Measurements from ENCODE around the gene SEMA4D.

The SEMA4D gene

DNA sequence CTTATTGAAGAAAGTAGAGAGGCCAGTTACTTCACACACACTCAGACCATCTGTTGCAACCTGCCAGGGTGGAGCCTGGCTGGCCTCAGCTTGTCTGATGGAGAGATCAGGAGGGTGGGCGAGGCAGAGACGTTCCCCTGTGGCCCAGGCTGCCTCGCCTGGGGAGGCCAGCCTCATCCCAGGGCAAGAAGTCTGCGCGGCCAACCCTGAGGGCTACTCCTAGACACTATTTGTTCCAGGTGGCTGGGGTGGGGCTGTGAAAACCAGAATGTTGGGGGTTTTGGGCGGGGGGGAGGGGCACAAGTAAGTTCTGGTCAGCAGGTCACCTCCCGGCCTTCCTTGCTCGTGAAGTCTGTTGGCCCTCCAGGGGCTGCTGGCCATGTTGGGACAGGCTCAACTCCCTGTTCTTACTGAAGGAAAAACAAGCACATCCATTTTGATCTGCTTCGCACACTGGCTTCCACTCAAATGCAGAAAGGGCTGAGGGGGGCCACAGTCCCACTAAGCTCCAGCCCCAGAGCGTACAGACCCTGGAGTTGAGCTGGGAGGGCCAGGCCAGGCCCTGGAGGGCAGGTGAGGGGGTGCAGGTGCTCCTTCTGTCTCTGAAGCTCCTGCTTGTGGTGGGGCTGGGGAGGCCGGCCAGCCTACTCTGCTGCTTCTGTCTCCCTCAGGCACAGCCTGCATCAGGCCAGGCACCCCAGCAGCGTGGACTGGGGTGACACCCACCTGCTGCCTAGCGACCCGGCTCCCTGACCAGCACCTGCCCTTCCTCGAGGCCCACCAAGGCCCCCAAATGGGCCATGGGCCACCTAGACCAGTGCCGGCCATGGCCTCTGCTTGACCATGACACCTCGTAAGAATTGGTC lies 133.0 kb downstream of the SEMA4D start:
- no peak overlapping the region for H3K27ac ChIP-seq (ENCODE audit: insufficient read depth, low read depth, low read length, poor library complexity, severe bottlenecking)
- H3K27me3 ChIP-seq (ENCODE audit: control insufficient read depth, insufficient read depth, low read length, poor library complexity, severe bottlenecking) = no peaks in the 10 kb centered on the region
- WGBS, 2 experiments = 94 to 96% methylated on average over 17 of the region's 17 CpGs
- peaks cover 10% of the 10 kb centered on the region for H3K36me3 ChIP-seq (ENCODE audit: control insufficient read depth, insufficient read depth, low read length)
- H3K4me3 ChIP-seq (ENCODE audit: insufficient read depth, low read depth, low read length) = no peak overlapping the region
- H3K4me1 ChIP-seq (ENCODE audit: control insufficient read depth, insufficient read depth, low read length) = no peaks in the 10 kb centered on the region
- H3K9me3 ChIP-seq (ENCODE audit: control insufficient read depth, low read length) = no peaks in the 10 kb centered on the region

DNA sequence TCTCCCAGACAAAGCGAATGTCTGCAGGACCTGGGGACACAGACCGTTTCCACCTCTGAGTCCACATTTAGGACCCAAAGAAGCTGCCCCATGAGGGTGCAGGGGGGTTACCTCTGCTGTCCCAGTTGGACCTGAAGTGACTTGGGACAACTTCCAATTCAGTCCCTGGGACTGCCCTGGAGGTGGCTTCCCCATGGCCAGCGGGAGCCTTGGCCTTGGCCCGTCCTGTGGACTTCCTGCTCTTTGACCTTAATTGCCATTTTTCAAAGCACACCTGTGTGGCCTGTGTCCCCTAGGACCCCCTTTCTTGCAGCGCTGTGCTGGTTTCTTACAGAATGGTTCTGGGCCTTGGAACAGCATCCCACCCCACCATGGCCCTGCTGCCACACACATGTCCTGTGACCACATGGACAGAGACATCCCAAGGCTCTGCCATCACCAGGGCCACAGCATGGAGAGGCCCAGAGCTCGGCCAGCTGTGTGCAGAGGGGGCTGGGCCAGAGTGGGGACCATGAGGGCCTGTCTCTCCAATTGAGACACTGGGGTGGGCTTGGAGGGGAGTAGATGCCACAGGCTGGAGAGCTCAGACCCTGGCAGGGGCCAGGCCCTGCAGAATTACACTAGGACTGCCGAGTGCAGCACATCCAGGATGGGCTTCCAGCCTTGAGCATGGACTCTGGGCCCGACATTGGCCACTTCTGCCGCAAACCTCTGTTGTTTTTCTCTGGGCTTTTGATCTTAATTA lies 133.8 kb downstream of the SEMA4D start:
- H3K4me3 ChIP-seq (ENCODE audit: insufficient read depth, low read depth, low read length) = no peak overlapping the region
- WGBS, 2 experiments = 93 to 96% methylated on average over 9 of the region's 9 CpGs
- H3K4me1 ChIP-seq (ENCODE audit: control insufficient read depth, insufficient read depth, low read length) = no peaks in the 10 kb centered on the region
- H3K27ac ChIP-seq (ENCODE audit: insufficient read depth, low read depth, low read length, poor library complexity, severe bottlenecking) = no peak overlapping the region
- H3K27me3 ChIP-seq (ENCODE audit: control insufficient read depth, insufficient read depth, low read length, poor library complexity, severe bottlenecking) = no peaks in the 10 kb centered on the region
- H3K9me3 ChIP-seq (ENCODE audit: control insufficient read depth, low read length) = no peaks in the 10 kb centered on the region
- peaks cover 10% of the 10 kb centered on the region for H3K36me3 ChIP-seq (ENCODE audit: control insufficient read depth, insufficient read depth, low read length)

GRCh38 chr9:89363311-89363670 lies 134.6 kb downstream of the SEMA4D start:
- H3K27me3 ChIP-seq (ENCODE audit: control insufficient read depth, insufficient read depth, low read length, poor library complexity, severe bottlenecking) = no peaks in the 10 kb centered on the region
- H3K9me3 ChIP-seq (ENCODE audit: control insufficient read depth, low read length) = no peaks in the 10 kb centered on the region
- peaks cover 12% of the 10 kb centered on the region for H3K36me3 ChIP-seq (ENCODE audit: control insufficient read depth, insufficient read depth, low read length)
- no peak overlapping the region for H3K27ac ChIP-seq (ENCODE audit: insufficient read depth, low read depth, low read length, poor library complexity, severe bottlenecking)
- H3K4me3 ChIP-seq (ENCODE audit: insufficient read depth, low read depth, low read length) = no peak overlapping the region
- H3K4me1 ChIP-seq (ENCODE audit: control insufficient read depth, insufficient read depth, low read length) = no peaks in the 10 kb centered on the region
- WGBS, 2 experiments = 94 to 96% methylated on average over 6 of the region's 6 CpGs

DNA sequence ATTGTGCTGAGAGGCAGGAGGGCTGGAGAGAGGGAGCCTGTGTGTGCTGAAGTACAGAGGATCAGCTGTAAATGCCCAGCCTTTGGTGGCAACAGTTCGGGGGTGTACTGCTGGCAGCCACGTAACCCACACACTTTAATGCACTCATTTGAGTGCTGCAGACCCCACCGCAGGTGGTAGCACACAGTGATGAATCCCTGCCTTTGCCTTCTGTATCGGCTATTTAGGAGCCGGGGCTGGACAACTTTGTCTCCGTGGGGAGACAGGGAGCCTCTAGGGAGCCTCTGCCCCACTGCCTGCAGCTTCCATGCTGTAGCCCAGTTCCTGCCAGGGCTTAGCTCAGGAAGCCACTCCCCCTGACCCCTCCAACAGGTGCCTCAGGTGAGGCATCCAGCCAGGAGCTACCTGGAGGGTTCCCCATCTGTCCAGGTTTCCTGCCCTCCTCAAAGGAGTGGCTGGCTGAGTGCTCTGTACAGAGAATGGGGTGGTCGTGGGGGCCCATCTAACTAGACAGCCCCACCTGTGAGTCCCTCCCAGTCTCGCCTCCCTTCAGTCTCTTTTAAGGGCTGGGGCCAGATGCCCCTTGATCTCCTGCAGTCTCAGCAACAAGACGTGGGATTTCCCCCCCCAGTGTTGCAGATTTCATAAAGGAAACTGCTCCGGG lies 135.1 kb downstream of the SEMA4D start:
- Histone ChIP-seq H3K9me3 (ENCODE audit: control insufficient read depth, low read length) (no peaks in the 10 kb centered on the region), H3K27ac (ENCODE audit: insufficient read depth, low read depth, low read length, poor library complexity, severe bottlenecking) (no peak overlapping the region), H3K27me3 (ENCODE audit: control insufficient read depth, insufficient read depth, low read length, poor library complexity, severe bottlenecking) (no peaks in the 10 kb centered on the region), H3K4me1 (ENCODE audit: control insufficient read depth, insufficient read depth, low read length) (no peaks in the 10 kb centered on the region), H3K4me3 (ENCODE audit: insufficient read depth, low read depth, low read length) (no peak overlapping the region), H3K36me3 (ENCODE audit: control insufficient read depth, insufficient read depth, low read length) (peaks cover 17% of the 10 kb centered on the region)
- 95 to 96% methylated on average over 10 of the region's 10 CpGs for WGBS, 2 experiments

- no peaks in the 10 kb centered on the region for H3K27me3 ChIP-seq (ENCODE audit: control insufficient read depth, insufficient read depth, low read length, poor library complexity, severe bottlenecking)
- peaks cover 17% of the 10 kb centered on the region for H3K36me3 ChIP-seq (ENCODE audit: control insufficient read depth, insufficient read depth, low read length)
- no peak overlapping the region for H3K4me3 ChIP-seq (ENCODE audit: insufficient read depth, low read depth, low read length)
- 93 to 94% methylated on average over 9 of the region's 9 CpGs for WGBS, 2 experiments
- H3K4me1 ChIP-seq (ENCODE audit: control insufficient read depth, insufficient read depth, low read length) = no peaks in the 10 kb centered on the region
- H3K27ac ChIP-seq (ENCODE audit: insufficient read depth, low read depth, low read length, poor library complexity, severe bottlenecking) = no peak overlapping the region
- H3K9me3 ChIP-seq (ENCODE audit: control insufficient read depth, low read length) = no peaks in the 10 kb centered on the region
These were observed 135.9 kb downstream of the SEMA4D start for GRCh38 chr9:89361816-89362646.

DNA sequence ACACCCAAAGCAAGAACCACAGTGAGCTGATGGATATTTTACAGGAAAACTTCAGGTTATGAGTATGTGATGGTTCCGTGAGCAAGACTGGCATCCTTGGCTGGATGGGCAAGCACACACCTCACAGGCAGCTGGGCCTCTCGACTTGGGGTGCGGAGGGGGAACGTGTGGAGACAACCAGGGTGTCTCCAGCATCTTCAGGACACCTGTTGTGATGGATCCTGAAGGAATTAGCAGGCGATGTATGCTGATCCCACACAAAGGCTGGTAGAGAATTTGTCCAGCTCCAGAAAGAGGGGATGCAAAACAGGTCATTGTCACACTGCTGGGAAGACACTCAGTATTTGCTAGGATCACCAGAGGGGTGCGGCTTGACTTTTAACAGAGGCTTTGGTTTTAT lies 136.9 kb downstream of the SEMA4D start:
- WGBS, 2 experiments = 95 to 97% methylated on average over 6 of the region's 6 CpGs
- H3K27me3 ChIP-seq (ENCODE audit: control insufficient read depth, insufficient read depth, low read length, poor library complexity, severe bottlenecking) = no peaks in the 10 kb centered on the region
- H3K4me1 ChIP-seq (ENCODE audit: control insufficient read depth, insufficient read depth, low read length) = no peaks in the 10 kb centered on the region
- no peak overlapping the region for H3K27ac ChIP-seq (ENCODE audit: insufficient read depth, low read depth, low read length, poor library complexity, severe bottlenecking)
- H3K4me3 ChIP-seq (ENCODE audit: insufficient read depth, low read depth, low read length) = no peak overlapping the region
- H3K9me3 ChIP-seq (ENCODE audit: control insufficient read depth, low read length) = no peaks in the 10 kb centered on the region
- H3K36me3 ChIP-seq (ENCODE audit: control insufficient read depth, insufficient read depth, low read length) = peaks cover 19% of the 10 kb centered on the region

DNA sequence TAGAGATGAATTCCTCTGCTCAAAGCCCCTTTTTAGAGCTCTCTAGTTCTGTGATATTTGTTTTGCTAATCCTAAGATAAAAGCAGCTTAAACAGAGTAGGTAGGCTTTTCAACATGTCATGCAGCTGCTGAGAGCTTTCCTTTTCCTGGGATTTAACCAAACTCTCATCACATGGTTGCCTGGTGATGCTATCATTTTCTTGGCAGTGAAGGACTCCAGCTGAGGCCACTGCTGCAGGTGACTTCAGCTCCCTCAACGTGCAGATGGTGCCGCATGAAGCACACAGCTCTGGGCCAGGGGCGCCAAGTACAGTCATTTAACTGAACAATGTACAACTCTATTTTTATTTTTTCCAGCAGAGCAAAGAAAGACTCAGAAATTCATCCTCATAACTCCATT lies 137.4 kb downstream of the SEMA4D start:
- WGBS, 2 experiments = 79 to 87% methylated on average over 3 of the region's 3 CpGs
- no peaks in the 10 kb centered on the region for H3K9me3 ChIP-seq (ENCODE audit: control insufficient read depth, low read length)
- H3K4me3 ChIP-seq (ENCODE audit: insufficient read depth, low read depth, low read length) = no peak overlapping the region
- H3K27ac ChIP-seq (ENCODE audit: insufficient read depth, low read depth, low read length, poor library complexity, severe bottlenecking) = no peak overlapping the region
- H3K36me3 ChIP-seq (ENCODE audit: control insufficient read depth, insufficient read depth, low read length) = peaks cover 24% of the 10 kb centered on the region
- H3K27me3 ChIP-seq (ENCODE audit: control insufficient read depth, insufficient read depth, low read length, poor library complexity, severe bottlenecking) = no peaks in the 10 kb centered on the region
- H3K4me1 ChIP-seq (ENCODE audit: control insufficient read depth, insufficient read depth, low read length) = no peaks in the 10 kb centered on the region

DNA sequence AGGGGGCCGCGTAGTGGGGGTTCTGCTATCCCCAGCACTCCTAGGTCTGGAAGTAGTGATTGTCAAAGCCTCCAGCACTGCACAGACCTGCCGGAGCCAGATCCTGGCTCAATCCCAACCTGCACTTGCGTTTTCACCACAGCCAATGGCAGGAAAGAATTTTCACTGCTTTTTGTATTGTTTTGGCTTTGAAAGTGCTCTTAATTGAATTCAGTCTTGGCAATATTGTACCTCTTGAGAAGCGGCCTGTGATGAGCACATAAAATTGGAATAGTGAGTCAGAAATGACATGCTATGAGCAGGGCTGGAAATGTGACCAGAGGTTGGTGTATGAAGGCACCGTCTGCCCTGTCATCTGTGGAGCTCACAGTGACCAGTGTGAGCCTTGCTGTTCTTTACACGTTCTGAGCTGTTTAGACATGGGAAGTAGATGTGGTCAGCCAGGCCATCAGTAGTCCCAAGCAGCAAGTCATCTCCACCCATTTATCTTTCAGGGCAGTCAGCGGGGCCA lies 138.1 kb downstream of the SEMA4D start:
- Histone ChIP-seq H3K36me3 (ENCODE audit: control insufficient read depth, insufficient read depth, low read length) (peaks cover 30% of the 10 kb centered on the region), H3K4me1 (ENCODE audit: control insufficient read depth, insufficient read depth, low read length) (no peaks in the 10 kb centered on the region), H3K9me3 (ENCODE audit: control insufficient read depth, low read length) (no peaks in the 10 kb centered on the region), H3K27me3 (ENCODE audit: control insufficient read depth, insufficient read depth, low read length, poor library complexity, severe bottlenecking) (no peaks in the 10 kb centered on the region), H3K4me3 (ENCODE audit: insufficient read depth, low read depth, low read length) (no peak overlapping the region), H3K27ac (ENCODE audit: insufficient read depth, low read depth, low read length, poor library complexity, severe bottlenecking) (no peak overlapping the region)
- WGBS, 2 experiments = 95 to 96% methylated on average over 7 to 8 of the region's 8 CpGs

- H3K36me3 ChIP-seq (ENCODE audit: control insufficient read depth, insufficient read depth, low read length) = peaks cover 38% of the 10 kb centered on the region
- no peak overlapping the region for H3K27ac ChIP-seq (ENCODE audit: insufficient read depth, low read depth, low read length, poor library complexity, severe bottlenecking)
- no peaks in the 10 kb centered on the region for H3K27me3 ChIP-seq (ENCODE audit: control insufficient read depth, insufficient read depth, low read length, poor library complexity, severe bottlenecking)
- H3K9me3 ChIP-seq (ENCODE audit: control insufficient read depth, low read length) = no peaks in the 10 kb centered on the region
- H3K4me1 ChIP-seq (ENCODE audit: control insufficient read depth, insufficient read depth, low read length) = no peaks in the 10 kb centered on the region
- H3K4me3 ChIP-seq (ENCODE audit: insufficient read depth, low read depth, low read length) = no peak overlapping the region
- 91 to 94% methylated on average over 4 of the region's 4 CpGs for WGBS, 2 experiments
These were observed 138.9 kb downstream of the SEMA4D start for GRCh38 chr9:89358985-89359384.
